Measurements from ENCODE around the gene CCNQ.

DNA sequence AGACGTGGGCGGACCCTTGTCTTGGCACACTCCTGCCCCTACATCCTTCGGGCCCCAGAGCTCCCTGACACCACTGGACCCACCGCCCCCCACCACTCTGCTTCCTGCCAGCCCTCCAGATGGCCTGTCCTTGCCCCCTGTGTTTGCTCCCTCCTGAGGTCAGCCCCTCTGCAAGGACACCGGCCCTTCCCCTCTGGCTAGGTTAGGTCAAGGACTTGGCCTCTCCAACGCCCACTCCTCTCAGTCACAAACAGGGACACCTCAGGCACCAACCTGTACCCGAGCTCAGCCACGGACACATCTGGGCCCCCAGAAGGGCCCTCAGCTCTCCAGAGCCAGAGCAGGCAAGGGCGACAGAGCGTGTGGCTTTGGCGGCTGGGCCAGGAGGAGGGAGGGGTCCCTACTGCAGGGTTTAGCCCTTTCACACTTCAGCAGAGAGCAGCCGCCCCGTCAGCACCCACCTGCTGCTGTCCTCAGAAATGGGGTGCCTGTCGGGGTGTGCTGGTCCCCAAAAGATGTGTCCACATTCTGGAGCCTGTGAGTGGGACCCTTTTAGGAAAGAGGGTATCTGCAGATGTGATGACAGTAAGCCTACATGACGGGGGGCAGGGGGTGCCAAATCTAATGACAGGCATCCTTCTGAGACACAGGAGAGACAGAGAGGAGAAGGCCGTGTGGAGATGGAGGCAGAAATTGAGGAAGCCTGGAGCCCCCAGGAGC lies 24.5 kb upstream of the CCNQ start:
- TF ChIP-seq, protein P1, sequence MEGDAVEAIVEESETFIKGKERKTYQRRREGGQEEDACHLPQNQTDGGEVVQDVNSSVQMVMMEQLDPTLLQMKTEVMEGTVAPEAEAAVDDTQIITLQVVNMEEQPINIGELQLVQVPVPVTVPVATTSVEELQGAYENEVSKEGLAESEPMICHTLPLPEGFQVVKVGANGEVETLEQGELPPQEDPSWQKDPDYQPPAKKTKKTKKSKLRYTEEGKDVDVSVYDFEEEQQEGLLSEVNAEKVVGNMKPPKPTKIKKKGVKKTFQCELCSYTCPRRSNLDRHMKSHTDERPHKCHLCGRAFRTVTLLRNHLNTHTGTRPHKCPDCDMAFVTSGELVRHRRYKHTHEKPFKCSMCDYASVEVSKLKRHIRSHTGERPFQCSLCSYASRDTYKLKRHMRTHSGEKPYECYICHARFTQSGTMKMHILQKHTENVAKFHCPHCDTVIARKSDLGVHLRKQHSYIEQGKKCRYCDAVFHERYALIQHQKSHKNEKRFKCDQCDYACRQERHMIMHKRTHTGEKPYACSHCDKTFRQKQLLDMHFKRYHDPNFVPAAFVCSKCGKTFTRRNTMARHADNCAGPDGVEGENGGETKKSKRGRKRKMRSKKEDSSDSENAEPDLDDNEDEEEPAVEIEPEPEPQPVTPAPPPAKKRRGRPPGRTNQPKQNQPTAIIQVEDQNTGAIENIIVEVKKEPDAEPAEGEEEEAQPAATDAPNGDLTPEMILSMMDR (IDR thresholded peaks at IDR 0.05; ENCODE audit: insufficient read depth, low read length) = no peak
- TF ChIP-seq POLR2AphosphoS5 (IDR thresholded peaks at IDR 0.05; ENCODE audit: low read depth) (no peak), GABPA (IDR thresholded peaks at IDR 0.05; ENCODE audit: low read depth) (no peak), REST (IDR thresholded peaks at IDR 0.05; ENCODE audit: insufficient replicate concordance, low read depth) (no peak), SPI1 (IDR thresholded peaks at IDR 0.05; ENCODE audit: borderline replicate concordance, low read depth) (no peak)
